Neural progenitor cell (in vitro differentiated cells): Measurements from ENCODE around the gene RPL7A. TPM values are rescaled to one million over a fixed set of nuclear protein-coding genes. Genes with fewer than 3 reads are reported as not detected.

Source experiments
- DNase-seq: peaks from one replicate; pipeline ENCODE4 v3.0.0-alpha.2; 2016; ENCODE audit warnings: low spot score
- H2AFZ ChIP-seq: fragments of 200-600 bp; sonication (generic); replicated peaks from 2 replicates; pipeline ENCODE4 v1.6.1; 2016; ENCODE audit warnings: antibody characterized with exemption
- H3F3A ChIP-seq: fragments of 200-600 bp; sonication (generic); 2 replicates; pipeline ENCODE4 v1.6.1; 2016; ENCODE audit warnings: antibody characterized with exemption, low read depth
- H3K27ac ChIP-seq: fragments of 200-600 bp; sonication (generic); 2 replicates; pipeline ENCODE4 v1.5.1; 2016; ENCODE audit warnings: mild to moderate bottlenecking
- H3K27me3 ChIP-seq: fragments of 200-600 bp; sonication (generic); 2 replicates; pipeline ENCODE4 v1.6.1; 2016; ENCODE audit warnings: mild to moderate bottlenecking, moderate library complexity
- H3K36me3 ChIP-seq: fragments of 200-600 bp; sonication (generic); 2 replicates; pipeline ENCODE4 v1.5.1; 2016
- H3K4me1 ChIP-seq: fragments of 200-600 bp; sonication (generic); 2 replicates; pipeline ENCODE4 v1.6.1; 2016; ENCODE audit warnings: mixed run types
- H3K4me2 ChIP-seq: fragments of 200-600 bp; sonication (generic); 2 replicates; pipeline ENCODE4 v1.6.1; 2016
- H3K4me3 ChIP-seq: fragments of 200-600 bp; sonication (generic); 2 replicates; pipeline ENCODE4 v1.5.1; 2016
- H3K79me2 ChIP-seq: fragments of 200-600 bp; sonication (generic); 2 replicates; pipeline ENCODE4 v1.6.1; 2016; ENCODE audit warnings: low read depth
- H3K9ac ChIP-seq: fragments of 200-600 bp; sonication (generic); 2 replicates; pipeline ENCODE4 v1.6.1; 2016
- H3K9me3 ChIP-seq: fragments of 200-600 bp; sonication (generic); 2 replicates; pipeline ENCODE4 v1.5.1; 2016; ENCODE audit warnings: low read depth
- H4K20me1 ChIP-seq: fragments of 200-600 bp; sonication (generic); 2 replicates; pipeline ENCODE4 v1.6.1; 2016; ENCODE audit warnings: low read depth
- H3K27ac Mint-ChIP-seq: 3 replicates; pipeline ENCODE4 v1.8.0; 2021; ENCODE audit warnings: mixed read lengths
- H3K27me3 Mint-ChIP-seq: 2 replicates; pipeline ENCODE4 v1.8.0; 2022; ENCODE audit warnings: low read depth, mild to moderate bottlenecking, inconsistent platforms, moderate library complexity, mixed read lengths; ENCODE audit not compliant: insufficient read depth
- H3K36me3 Mint-ChIP-seq: 3 replicates; pipeline ENCODE4 v1.8.0; 2021; ENCODE audit warnings: mixed read lengths
- H3K4me1 Mint-ChIP-seq: 3 replicates; pipeline ENCODE4 v1.8.0; 2021; ENCODE audit warnings: mixed read lengths
- H3K4me3 Mint-ChIP-seq: 3 replicates; pipeline ENCODE4 v1.8.0; 2021; ENCODE audit warnings: mild to moderate bottlenecking, moderate library complexity, mixed read lengths
- H3K9me3 Mint-ChIP-seq: 3 replicates; pipeline ENCODE4 v1.8.0; 2020; ENCODE audit warnings: mixed read lengths
- CTCF ChIP-seq: fragments of 200-600 bp; sonication (generic); IDR thresholded peaks from 2 replicates; pipeline ENCODE4 v1.5.1; 2017; ENCODE audit warnings: antibody characterized with exemption, mild to moderate bottlenecking
- EZH2 ChIP-seq: fragments of 200-600 bp; sonication (generic); IDR thresholded peaks from 2 replicates; pipeline ENCODE4 v1.6.1; 2017; ENCODE audit warnings: antibody characterized with exemption, mild to moderate bottlenecking, moderate library complexity
- EZH2phosphoT487 ChIP-seq: fragments of 200-600 bp; sonication (generic); IDR thresholded peaks from 2 replicates; pipeline ENCODE4 v1.6.1; 2017; ENCODE audit warnings: antibody characterized with exemption
- total RNA-seq: library from RNA; depleted of rRNA; stranded (reverse); fragments of >200 nt; gene quantifications from 2 replicates; pipeline ENCODE4 v1.2.3, GENCODE V29; 2015; ENCODE audit warnings: low replicate concordance

Gene RPL7A
- total RNA-seq, 1 donor from 2014 or later: 3,449 TPM

GRCh38 chr9:133370685-133371084 is 22.7 kb downstream of the RPL7A start:
- Mint-ChIP-seq H3K27ac (no peak overlapping the region), H3K36me3 (peaks cover 19% of the 10 kb centered on the region)

DNA sequence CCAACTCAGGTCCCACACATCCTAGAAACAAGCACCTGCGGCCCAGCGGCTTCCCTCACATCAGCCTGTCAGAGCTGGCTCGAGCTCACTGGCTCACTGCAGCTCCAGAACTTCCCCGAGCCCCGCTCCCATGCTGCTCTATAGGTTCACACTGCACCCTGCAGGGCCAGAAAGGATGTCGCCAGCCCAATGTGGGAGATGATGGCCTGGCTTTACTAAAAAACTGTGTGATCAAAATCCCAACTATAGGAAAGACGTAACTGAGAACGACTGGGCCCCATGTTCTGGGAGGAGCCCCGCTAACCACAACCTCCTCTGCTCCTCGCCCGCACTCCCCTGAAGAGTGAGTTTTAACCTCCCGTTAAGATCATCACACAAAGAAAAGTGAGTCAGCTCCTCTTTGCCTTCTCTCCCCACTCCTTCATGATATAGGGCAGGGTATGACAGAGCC is 23.3 kb downstream of the RPL7A start:
- no peak for TF ChIP-seq EZH2
- no peak for TF ChIP-seq CTCF
- no peak for TF ChIP-seq EZH2phosphoT487
- H3F3A ChIP-seq: no peaks in the 10 kb centered on the region
- Mint-ChIP-seq H3K9me3 (no peaks in the 10 kb centered on the region), H3K4me1 (peaks cover 15% of the 10 kb centered on the region), H3K4me3 (no peak overlapping the region), H3K36me3 (peaks cover 19% of the 10 kb centered on the region), H3K27me3 (peaks cover 3% of the 10 kb centered on the region), H3K27ac (no peak overlapping the region)
- H4K20me1 ChIP-seq: peaks cover 94% of the 10 kb centered on the region
- H3K27me3 ChIP-seq: no peaks in the 10 kb centered on the region
- H3K79me2 ChIP-seq: peaks cover 93% of the 10 kb centered on the region
- DNase-seq: no peak
- no peak overlapping the region for H3K4me2 ChIP-seq
- H3K4me3 ChIP-seq: no peak overlapping the region
- H3K4me1 ChIP-seq: peaks cover 4% of the 10 kb centered on the region
- H2AFZ ChIP-seq: no peak overlapping the region
- H3K9ac ChIP-seq: no peak overlapping the region
- H3K27ac ChIP-seq: no peak overlapping the region
- no peaks in the 10 kb centered on the region for H3K9me3 ChIP-seq
- H3K36me3 ChIP-seq: no peaks in the 10 kb centered on the region

More at GRCh38 chr9:133370685-133371084, 22.7 kb downstream of the RPL7A start:
- H3K4me2 ChIP-seq: no peak overlapping the region
- no peak overlapping the region for H3K9ac ChIP-seq
- TF ChIP-seq CTCF: no peak
- no peak for TF ChIP-seq EZH2
- no peak for TF ChIP-seq EZH2phosphoT487
- H2AFZ ChIP-seq: no peak overlapping the region
- peaks cover 99% of the 10 kb centered on the region for H4K20me1 ChIP-seq
- H3K27ac ChIP-seq: no peak overlapping the region
- no peaks in the 10 kb centered on the region for H3K36me3 ChIP-seq
- H3K27me3 Mint-ChIP-seq: peaks cover 5% of the 10 kb centered on the region
- H3K79me2 ChIP-seq: peaks cover 97% of the 10 kb centered on the region
- H3K4me1 Mint-ChIP-seq: peaks cover 15% of the 10 kb centered on the region
- H3K27me3 ChIP-seq: no peaks in the 10 kb centered on the region
- no peaks in the 10 kb centered on the region for H3K9me3 Mint-ChIP-seq
- no peak overlapping the region for H3K4me3 ChIP-seq
- no peaks in the 10 kb centered on the region for H3K9me3 ChIP-seq
- H3K4me3 Mint-ChIP-seq: no peak overlapping the region
- DNase-seq: no peak
- no peaks in the 10 kb centered on the region for H3F3A ChIP-seq
- H3K4me1 ChIP-seq: peaks cover 4% of the 10 kb centered on the region

DNA sequence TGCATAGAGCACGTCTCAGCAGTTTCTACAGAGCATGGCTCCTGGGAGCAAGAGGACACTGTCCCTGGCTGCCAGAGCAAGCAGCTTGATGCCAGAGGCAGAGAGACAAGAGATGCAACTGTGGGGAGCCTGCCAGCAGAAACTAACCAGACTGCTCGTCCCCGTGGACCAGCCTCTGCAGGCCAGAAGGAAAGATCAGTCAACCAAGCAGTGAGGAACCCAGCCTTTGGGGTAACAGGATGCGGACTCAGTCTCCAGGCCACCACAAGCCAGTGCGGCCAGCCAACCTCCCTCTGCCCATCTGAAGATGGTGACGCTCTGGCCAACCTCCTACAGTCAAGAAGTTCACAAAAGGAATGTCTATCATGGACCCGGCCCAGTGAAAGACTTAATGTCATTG is 24.1 kb downstream of the RPL7A start:
- Mint-ChIP-seq H3K27me3 (peaks cover 2% of the 10 kb centered on the region), H3K9me3 (no peaks in the 10 kb centered on the region), H3K36me3 (peaks cover 19% of the 10 kb centered on the region), H3K4me1 (peaks cover 15% of the 10 kb centered on the region), H3K4me3 (no peak overlapping the region), H3K27ac (no peak overlapping the region)
- Histone ChIP-seq H3K9ac (no peak overlapping the region), H3K4me2 (no peak overlapping the region), H3F3A (no peaks in the 10 kb centered on the region), H3K27ac (no peak overlapping the region), H3K79me2 (peaks cover 87% of the 10 kb centered on the region), H2AFZ (no peak overlapping the region), H4K20me1 (peaks cover 85% of the 10 kb centered on the region), H3K27me3 (peaks cover 7% of the 10 kb centered on the region), H3K4me1 (peaks cover 4% of the 10 kb centered on the region), H3K9me3 (no peaks in the 10 kb centered on the region), H3K4me3 (no peak overlapping the region), H3K36me3 (no peaks in the 10 kb centered on the region)
- no peak for TF ChIP-seq CTCF
- no peak for TF ChIP-seq EZH2phosphoT487
- no peak for TF ChIP-seq EZH2
- DNase-seq: no peak
